ENCODE results near the gene ARHGAP31.
"Not testable (repeated sequence)": the region's sequence is repeated elsewhere in the genome, so short reads cannot be mapped to it uniquely, and the experiment has no call there.

The ARHGAP31 gene

DNA sequence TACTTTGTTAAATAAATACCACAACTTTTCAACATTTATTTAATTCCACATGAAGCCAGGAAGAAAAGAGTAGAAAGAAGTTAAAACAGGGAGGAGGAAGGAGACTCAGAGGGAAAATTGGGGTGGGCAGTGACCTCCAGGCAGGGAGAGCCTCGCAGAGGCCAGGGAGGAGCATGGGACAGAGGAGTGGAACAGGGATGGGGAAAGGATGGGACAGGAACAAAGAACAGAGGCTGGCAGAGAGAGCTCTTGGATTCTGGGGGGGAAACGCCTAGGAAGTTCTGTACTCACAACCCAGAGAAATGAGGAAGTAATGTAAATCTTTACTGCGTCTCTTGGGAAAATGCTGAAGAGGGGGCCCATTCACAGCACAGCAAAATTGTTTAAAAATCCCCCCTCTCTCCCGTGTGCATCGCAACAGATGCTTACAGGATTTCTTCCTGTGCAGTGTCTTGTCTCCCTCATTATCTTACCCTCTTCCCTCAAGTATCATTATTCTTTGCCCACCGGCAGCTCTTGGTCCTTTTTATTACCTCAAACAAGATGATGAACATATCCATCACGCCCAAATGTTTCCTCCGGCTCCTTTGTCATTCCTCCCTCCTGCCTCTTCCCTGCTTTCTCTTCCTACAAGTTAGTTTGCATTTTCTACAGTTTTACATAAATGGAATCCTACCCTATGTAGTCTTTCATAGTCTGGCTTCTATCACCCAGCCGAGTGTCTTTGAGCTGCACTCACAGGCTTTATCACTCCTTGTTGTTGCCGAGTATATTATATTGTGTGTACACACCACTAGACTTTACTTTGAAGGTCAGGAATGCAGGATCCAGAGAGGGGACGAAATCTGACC is 65.5 kb downstream of the ARHGAP31 start:
- no peaks in the 10 kb centered on the region for H3K36me3 ChIP-seq (ENCODE audit: control insufficient read depth, insufficient read depth, low read length)
- DNase-seq = no peak
- H3K4me3 ChIP-seq (ENCODE audit: insufficient read depth, low read depth, low read length, poor library complexity, severe bottlenecking) = no peak overlapping the region
- no peaks in the 10 kb centered on the region for H3K9me3 ChIP-seq (ENCODE audit: control insufficient read depth, low read length)
- no peaks in the 10 kb centered on the region for H3K4me1 ChIP-seq (ENCODE audit: control insufficient read depth, insufficient read depth, low read length, poor library complexity, severe bottlenecking)
- H3K27me3 ChIP-seq (replicated peaks; ENCODE audit: control insufficient read depth, insufficient read depth, low read length, poor library complexity, severe bottlenecking) = no peaks in the 10 kb centered on the region
- H3K27ac ChIP-seq (ENCODE audit: insufficient read depth, low read length, poor library complexity, severe bottlenecking) = no peak overlapping the region

DNA sequence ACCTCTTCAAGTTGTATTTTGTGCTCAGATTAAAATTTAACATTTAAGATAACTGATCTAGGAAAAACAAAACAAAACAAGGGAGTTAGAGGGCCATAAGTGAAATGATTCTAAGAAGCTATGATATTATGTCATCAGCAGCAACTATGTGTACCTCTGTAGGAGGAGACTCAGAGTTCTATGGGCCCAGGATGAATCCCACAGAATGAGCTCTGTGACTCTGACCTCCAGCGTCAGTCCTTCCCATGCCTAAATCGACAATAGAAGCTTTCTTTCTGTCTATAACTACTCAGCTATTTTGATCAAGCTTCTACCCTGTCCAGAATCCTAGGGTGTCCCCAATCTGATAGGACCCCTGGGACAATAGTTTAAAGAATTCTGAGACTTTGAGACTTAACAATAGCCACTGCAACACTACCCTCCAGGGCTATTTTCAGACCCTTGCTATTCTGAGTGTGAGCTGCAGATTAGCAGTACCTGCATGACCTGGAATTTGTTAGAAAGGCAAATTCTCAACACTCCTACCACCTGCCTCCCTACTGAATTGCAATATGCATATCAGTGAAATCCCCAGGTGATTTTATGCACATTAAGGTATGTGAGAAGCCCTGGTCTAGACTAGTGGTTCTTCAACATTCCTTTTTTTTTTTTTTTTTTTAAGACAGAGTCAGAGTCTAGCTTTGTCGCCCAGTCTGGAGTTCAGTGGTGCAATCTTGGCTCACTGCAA is 66.7 kb downstream of the ARHGAP31 start:
- DNase-seq = no peak
- H3K9me3 ChIP-seq (ENCODE audit: control insufficient read depth, low read length) = no peaks in the 10 kb centered on the region
- no peak overlapping the region for H3K4me3 ChIP-seq (ENCODE audit: insufficient read depth, low read depth, low read length, poor library complexity, severe bottlenecking)
- no peaks in the 10 kb centered on the region for H3K4me1 ChIP-seq (ENCODE audit: control insufficient read depth, insufficient read depth, low read length, poor library complexity, severe bottlenecking)
- no peaks in the 10 kb centered on the region for H3K27me3 ChIP-seq (replicated peaks; ENCODE audit: control insufficient read depth, insufficient read depth, low read length, poor library complexity, severe bottlenecking)
- H3K27ac ChIP-seq (ENCODE audit: insufficient read depth, low read length, poor library complexity, severe bottlenecking) = no peak overlapping the region
- H3K36me3 ChIP-seq (ENCODE audit: control insufficient read depth, insufficient read depth, low read length) = no peaks in the 10 kb centered on the region

DNA sequence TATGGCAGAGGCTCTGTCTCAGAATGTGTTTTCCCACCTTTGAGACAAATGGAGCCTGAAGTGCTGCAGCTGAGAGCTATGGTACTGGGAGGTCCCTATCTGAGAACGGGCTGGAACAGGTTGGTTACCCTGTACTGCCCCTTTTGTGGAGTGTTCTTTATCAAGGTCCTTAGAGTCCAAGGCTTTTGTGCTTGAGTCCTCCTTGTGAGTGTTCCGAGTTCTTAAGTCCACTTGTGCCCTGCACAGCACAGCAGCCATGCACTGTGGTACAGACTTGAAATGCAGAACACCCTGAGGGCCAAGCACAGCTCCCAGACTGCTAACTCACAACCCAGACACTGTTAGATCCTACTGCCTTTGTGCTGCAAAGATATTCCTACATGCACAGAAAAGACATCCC is 67.8 kb downstream of the ARHGAP31 start:
- H3K4me3 ChIP-seq (ENCODE audit: insufficient read depth, low read depth, low read length, poor library complexity, severe bottlenecking) = no peak overlapping the region
- no peaks in the 10 kb centered on the region for H3K4me1 ChIP-seq (ENCODE audit: control insufficient read depth, insufficient read depth, low read length, poor library complexity, severe bottlenecking)
- no peaks in the 10 kb centered on the region for H3K27me3 ChIP-seq (replicated peaks; ENCODE audit: control insufficient read depth, insufficient read depth, low read length, poor library complexity, severe bottlenecking)
- no peaks in the 10 kb centered on the region for H3K36me3 ChIP-seq (ENCODE audit: control insufficient read depth, insufficient read depth, low read length)
- H3K27ac ChIP-seq (ENCODE audit: insufficient read depth, low read length, poor library complexity, severe bottlenecking) = no peak overlapping the region
- no peak for DNase-seq
- no peaks in the 10 kb centered on the region for H3K9me3 ChIP-seq (ENCODE audit: control insufficient read depth, low read length)

DNA sequence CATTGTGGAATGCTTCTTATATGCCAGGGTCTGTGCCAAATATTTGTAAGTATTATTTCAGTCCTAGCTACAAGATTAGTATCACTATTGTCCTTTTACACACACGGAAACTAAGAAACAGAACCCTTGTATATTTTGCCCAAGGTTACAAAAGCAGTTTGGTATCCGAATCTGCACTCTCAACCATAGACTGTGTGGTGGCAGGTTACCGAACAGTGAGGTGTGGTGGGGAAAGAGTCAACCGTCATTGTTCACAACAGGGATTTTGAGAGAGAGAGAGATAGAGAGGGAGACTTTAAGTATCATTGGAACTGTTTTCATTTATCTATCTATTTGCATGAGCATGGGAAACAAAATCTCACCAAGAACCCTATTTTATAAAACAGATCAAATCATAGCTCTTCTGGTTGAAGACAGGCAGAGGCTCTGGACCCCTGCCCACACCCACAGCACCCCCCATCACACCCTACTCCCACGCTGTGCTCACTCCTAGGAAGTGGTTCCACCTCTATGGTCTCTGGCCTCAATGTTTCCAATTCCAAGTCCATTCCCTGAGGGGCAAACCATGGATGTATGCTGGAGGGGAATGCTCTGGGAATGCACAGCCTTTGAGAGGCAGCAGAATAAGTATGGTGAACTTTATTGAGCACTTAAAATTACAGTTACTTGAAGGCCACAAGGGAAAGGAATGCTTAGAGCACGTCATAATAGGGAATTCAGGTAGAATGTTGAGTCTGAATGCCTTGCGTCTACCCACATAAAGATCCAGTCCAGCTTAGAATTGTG is 69.0 kb downstream of the ARHGAP31 start:
- no peaks in the 10 kb centered on the region for H3K4me1 ChIP-seq (ENCODE audit: control insufficient read depth, insufficient read depth, low read length, poor library complexity, severe bottlenecking)
- H3K27ac ChIP-seq (ENCODE audit: insufficient read depth, low read length, poor library complexity, severe bottlenecking) = no peak overlapping the region
- no peaks in the 10 kb centered on the region for H3K9me3 ChIP-seq (ENCODE audit: control insufficient read depth, low read length)
- no peaks in the 10 kb centered on the region for H3K27me3 ChIP-seq (replicated peaks; ENCODE audit: control insufficient read depth, insufficient read depth, low read length, poor library complexity, severe bottlenecking)
- DNase-seq = no peak
- peaks cover 3% of the 10 kb centered on the region for H3K36me3 ChIP-seq (ENCODE audit: control insufficient read depth, insufficient read depth, low read length)
- H3K4me3 ChIP-seq (ENCODE audit: insufficient read depth, low read depth, low read length, poor library complexity, severe bottlenecking) = no peak overlapping the region

DNA sequence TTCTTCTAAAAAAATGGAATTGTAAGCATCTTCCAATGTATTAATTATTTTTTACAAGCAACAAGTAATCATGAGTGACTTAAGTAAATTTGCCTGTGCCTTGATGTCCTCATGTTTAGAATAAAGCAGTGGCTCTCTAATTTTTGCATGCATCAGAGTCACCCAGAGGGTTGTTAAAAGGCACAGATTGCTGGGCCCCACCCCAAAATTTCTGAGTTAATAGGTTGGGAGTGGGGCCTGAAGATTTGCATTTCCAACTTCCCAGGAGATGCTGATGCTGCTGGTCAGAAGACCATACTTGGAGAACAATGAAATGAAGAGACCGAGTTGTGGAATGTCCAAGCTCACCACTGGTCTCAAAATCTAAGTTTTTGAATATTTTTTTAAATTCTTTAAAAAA is 70.2 kb downstream of the ARHGAP31 start:
- Histone ChIP-seq H3K9me3 (ENCODE audit: control insufficient read depth, low read length) (no peaks in the 10 kb centered on the region), H3K4me3 (ENCODE audit: insufficient read depth, low read depth, low read length, poor library complexity, severe bottlenecking) (no peak overlapping the region), H3K4me1 (ENCODE audit: control insufficient read depth, insufficient read depth, low read length, poor library complexity, severe bottlenecking) (no peaks in the 10 kb centered on the region), H3K27me3 (replicated peaks; ENCODE audit: control insufficient read depth, insufficient read depth, low read length, poor library complexity, severe bottlenecking) (no peaks in the 10 kb centered on the region), H3K27ac (ENCODE audit: insufficient read depth, low read length, poor library complexity, severe bottlenecking) (no peak overlapping the region), H3K36me3 (ENCODE audit: control insufficient read depth, insufficient read depth, low read length) (peaks cover 6% of the 10 kb centered on the region)
- DNase-seq = no peak

DNA sequence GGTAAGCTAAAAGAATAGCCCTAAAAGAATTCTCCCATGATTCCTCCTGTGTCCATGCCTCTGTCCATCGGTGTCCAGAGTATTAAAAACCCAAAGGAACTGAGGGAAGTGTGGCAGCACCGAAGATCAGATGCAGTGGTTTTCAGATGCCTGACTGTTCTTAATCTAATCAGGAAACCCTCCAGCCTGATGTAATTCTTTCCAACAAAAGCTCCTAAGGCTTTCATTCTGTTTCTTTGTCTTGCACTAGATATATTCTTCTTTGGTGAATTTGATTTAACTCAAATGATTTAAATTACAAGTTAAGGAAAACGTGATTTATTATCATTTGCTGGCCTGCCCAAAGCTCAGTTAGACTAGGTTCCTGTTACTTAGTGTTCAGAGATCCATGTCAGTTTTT is 71.2 kb downstream of the ARHGAP31 start:
- H3K36me3 ChIP-seq (ENCODE audit: control insufficient read depth, insufficient read depth, low read length) = peaks cover 6% of the 10 kb centered on the region
- H3K27me3 ChIP-seq (replicated peaks; ENCODE audit: control insufficient read depth, insufficient read depth, low read length, poor library complexity, severe bottlenecking) = no peaks in the 10 kb centered on the region
- H3K4me3 ChIP-seq (ENCODE audit: insufficient read depth, low read depth, low read length, poor library complexity, severe bottlenecking) = no peak overlapping the region
- H3K4me1 ChIP-seq (ENCODE audit: control insufficient read depth, insufficient read depth, low read length, poor library complexity, severe bottlenecking) = no peaks in the 10 kb centered on the region
- DNase-seq = no peak
- no peak overlapping the region for H3K27ac ChIP-seq (ENCODE audit: insufficient read depth, low read length, poor library complexity, severe bottlenecking)
- H3K9me3 ChIP-seq (ENCODE audit: control insufficient read depth, low read length) = no peaks in the 10 kb centered on the region

DNA sequence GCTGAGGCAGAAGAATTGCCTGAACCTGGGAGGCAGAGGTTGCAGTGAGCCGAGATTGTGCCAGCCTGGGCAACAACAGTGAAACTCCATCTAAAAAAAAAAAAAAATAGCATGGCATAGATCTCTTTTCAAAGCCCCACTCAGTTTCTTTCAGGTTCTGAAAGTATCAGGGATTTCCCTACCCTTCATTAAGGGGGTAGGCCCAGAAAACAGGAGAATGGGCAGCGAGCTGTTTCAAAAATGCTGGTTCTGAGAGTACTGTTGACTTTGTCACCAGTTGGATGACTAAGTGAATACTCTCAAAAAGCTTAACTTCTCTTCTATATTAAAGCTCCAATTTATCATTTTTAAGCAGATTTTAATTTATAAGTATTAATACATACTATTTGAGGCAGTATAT is 72.8 kb downstream of the ARHGAP31 start:
- no peak for DNase-seq
- Histone ChIP-seq H3K27ac (ENCODE audit: insufficient read depth, low read length, poor library complexity, severe bottlenecking) (no peak overlapping the region), H3K9me3 (ENCODE audit: control insufficient read depth, low read length) (no peaks in the 10 kb centered on the region), H3K4me3 (ENCODE audit: insufficient read depth, low read depth, low read length, poor library complexity, severe bottlenecking) (no peak overlapping the region), H3K27me3 (replicated peaks; ENCODE audit: control insufficient read depth, insufficient read depth, low read length, poor library complexity, severe bottlenecking) (no peaks in the 10 kb centered on the region), H3K4me1 (ENCODE audit: control insufficient read depth, insufficient read depth, low read length, poor library complexity, severe bottlenecking) (no peaks in the 10 kb centered on the region), H3K36me3 (ENCODE audit: control insufficient read depth, insufficient read depth, low read length) (peaks cover 6% of the 10 kb centered on the region)

GRCh38 chr3:119368298-119368697 is 74.1 kb downstream of the ARHGAP31 start:
- Histone ChIP-seq H3K9me3 (ENCODE audit: control insufficient read depth, low read length) (no peaks in the 10 kb centered on the region), H3K4me1 (ENCODE audit: control insufficient read depth, insufficient read depth, low read length, poor library complexity, severe bottlenecking) (no peaks in the 10 kb centered on the region), H3K27me3 (replicated peaks; ENCODE audit: control insufficient read depth, insufficient read depth, low read length, poor library complexity, severe bottlenecking) (no peaks in the 10 kb centered on the region), H3K4me3 (ENCODE audit: insufficient read depth, low read depth, low read length, poor library complexity, severe bottlenecking) (no peak overlapping the region), H3K27ac (ENCODE audit: insufficient read depth, low read length, poor library complexity, severe bottlenecking) (no peak overlapping the region), H3K36me3 (ENCODE audit: control insufficient read depth, insufficient read depth, low read length) (peaks cover 6% of the 10 kb centered on the region)
- no peak for DNase-seq

- H3K4me1 ChIP-seq (ENCODE audit: control insufficient read depth, insufficient read depth, low read length, poor library complexity, severe bottlenecking); DNase-seq; H3K9me3 ChIP-seq (ENCODE audit: control insufficient read depth, low read length); H3K27me3 ChIP-seq (replicated peaks; ENCODE audit: control insufficient read depth, insufficient read depth, low read length, poor library complexity, severe bottlenecking); H3K4me3 ChIP-seq (ENCODE audit: insufficient read depth, low read depth, low read length, poor library complexity, severe bottlenecking); H3K27ac ChIP-seq (ENCODE audit: insufficient read depth, low read length, poor library complexity, severe bottlenecking): not testable (repeated sequence)
- peaks cover 10% of the 10 kb centered on the region for H3K36me3 ChIP-seq (ENCODE audit: control insufficient read depth, insufficient read depth, low read length)
These were observed 77.6 kb downstream of the ARHGAP31 start for GRCh38 chr3:119371786-119372185.

DNA sequence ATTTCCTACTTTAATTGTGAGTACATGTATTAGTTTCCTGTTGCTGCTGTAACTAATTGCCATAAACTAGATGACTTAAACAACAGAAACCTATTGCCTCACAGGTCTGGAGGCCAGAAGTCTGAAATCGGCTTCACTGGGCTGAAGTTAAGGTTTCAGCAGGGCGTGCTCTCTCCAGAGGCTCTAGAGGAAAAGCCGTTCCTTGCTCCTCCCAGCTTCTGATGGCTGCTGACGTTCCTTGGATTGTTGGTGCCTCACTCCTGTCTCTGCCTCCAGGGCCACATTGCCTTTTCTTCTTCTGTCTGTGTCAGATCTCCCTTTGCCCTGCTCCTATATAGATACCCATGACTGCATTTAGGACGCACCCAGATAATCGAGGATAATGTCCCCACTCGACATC is 80.9 kb downstream of the ARHGAP31 start:
- H3K27ac ChIP-seq (ENCODE audit: insufficient read depth, low read length, poor library complexity, severe bottlenecking) = no peak overlapping the region
- H3K4me3 ChIP-seq (ENCODE audit: insufficient read depth, low read depth, low read length, poor library complexity, severe bottlenecking) = no peak overlapping the region
- H3K9me3 ChIP-seq (ENCODE audit: control insufficient read depth, low read length) = no peaks in the 10 kb centered on the region
- DNase-seq = no peak
- H3K4me1 ChIP-seq (ENCODE audit: control insufficient read depth, insufficient read depth, low read length, poor library complexity, severe bottlenecking) = no peaks in the 10 kb centered on the region
- H3K36me3 ChIP-seq (ENCODE audit: control insufficient read depth, insufficient read depth, low read length) = peaks cover 6% of the 10 kb centered on the region
- H3K27me3 ChIP-seq (replicated peaks; ENCODE audit: control insufficient read depth, insufficient read depth, low read length, poor library complexity, severe bottlenecking) = no peaks in the 10 kb centered on the region
